Measurements from ENCODE around the gene MUC5AC. TPM values are rescaled to one million over a fixed set of nuclear protein-coding genes. Genes with fewer than 3 reads are reported as not detected.

Gene MUC5AC
- polyA plus RNA-seq, 1 donor from 2014 or later = not detected

DNA sequence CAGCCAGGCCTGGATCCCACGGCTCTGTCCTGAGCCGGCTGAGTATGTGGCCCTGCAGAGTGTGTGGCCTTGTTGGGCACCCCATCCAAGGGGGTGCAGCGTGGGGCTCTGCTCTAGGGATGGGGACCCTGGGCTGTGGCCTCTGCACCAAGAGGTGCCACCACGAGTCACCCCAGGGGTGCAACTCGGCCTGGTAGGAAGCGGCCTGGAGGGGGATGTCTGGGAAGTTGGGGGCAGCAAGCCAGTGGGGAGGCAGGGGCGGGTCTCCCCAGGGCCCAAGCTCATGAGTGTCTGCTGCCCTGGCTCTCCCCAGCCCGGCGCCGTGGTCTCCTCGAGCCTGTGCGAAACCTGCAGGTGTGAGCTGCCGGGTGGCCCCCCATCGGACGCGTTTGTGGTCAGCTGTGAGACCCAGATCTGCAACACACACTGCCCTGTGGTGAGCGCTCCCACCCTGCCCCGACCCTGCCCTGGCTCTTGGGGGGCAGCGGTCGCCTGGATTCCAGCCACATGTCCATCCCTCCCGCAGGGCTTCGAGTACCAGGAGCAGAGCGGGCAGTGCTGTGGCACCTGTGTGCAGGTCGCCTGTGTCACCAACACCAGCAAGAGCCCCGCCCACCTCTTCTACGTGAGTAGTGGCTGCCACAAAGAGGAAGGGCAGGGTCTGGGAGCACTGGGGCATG is 40.9 kb downstream of the MUC5AC start:
- no peak overlapping the region for H3K4me3 Mint-ChIP-seq

GRCh38 chr11:1199241-1199750 is 41.5 kb downstream of the MUC5AC start:
- H3K36me3 Mint-ChIP-seq = no peaks in the 10 kb centered on the region
- H3K9me3 Mint-ChIP-seq = no peaks in the 10 kb centered on the region
- H3K4me3 Mint-ChIP-seq = no peak overlapping the region
- H3K27ac Mint-ChIP-seq = no peak overlapping the region
- no peaks in the 10 kb centered on the region for H3K4me1 Mint-ChIP-seq
- H3K27me3 Mint-ChIP-seq = no peaks in the 10 kb centered on the region

More for the DNA sequence above, 40.9 kb downstream of the MUC5AC start:
- H3K36me3 Mint-ChIP-seq = no peaks in the 10 kb centered on the region
- H3K27me3 Mint-ChIP-seq = no peaks in the 10 kb centered on the region
- no peaks in the 10 kb centered on the region for H3K9me3 Mint-ChIP-seq
- H3K4me1 Mint-ChIP-seq = no peaks in the 10 kb centered on the region
- no peak overlapping the region for H3K27ac Mint-ChIP-seq

- no peaks in the 10 kb centered on the region for H3K27me3 Mint-ChIP-seq
- no peaks in the 10 kb centered on the region for H3K36me3 Mint-ChIP-seq
- H3K27ac Mint-ChIP-seq = no peak overlapping the region
- H3K9me3 Mint-ChIP-seq = no peaks in the 10 kb centered on the region
- no peak overlapping the region for H3K4me3 Mint-ChIP-seq
- H3K4me1 Mint-ChIP-seq = no peaks in the 10 kb centered on the region
These were observed 42.2 kb downstream of the MUC5AC start for GRCh38 chr11:1199751-1200610.

GRCh38 chr11:1200611-1201191 is 42.9 kb downstream of the MUC5AC start:
- Mint-ChIP-seq H3K4me1 (no peaks in the 10 kb centered on the region), H3K9me3 (no peaks in the 10 kb centered on the region), H3K27me3 (no peaks in the 10 kb centered on the region), H3K27ac (no peak overlapping the region), H3K36me3 (no peaks in the 10 kb centered on the region), H3K4me3 (no peak overlapping the region)

GRCh38 chr11:1201395-1202153 is 43.8 kb downstream of the MUC5AC start:
- H3K9me3 Mint-ChIP-seq = no peaks in the 10 kb centered on the region
- H3K27me3 Mint-ChIP-seq = no peaks in the 10 kb centered on the region
- no peak overlapping the region for H3K27ac Mint-ChIP-seq
- no peaks in the 10 kb centered on the region for H3K36me3 Mint-ChIP-seq
- no peaks in the 10 kb centered on the region for H3K4me1 Mint-ChIP-seq
- no peak overlapping the region for H3K4me3 Mint-ChIP-seq

- Mint-ChIP-seq H3K9me3 (no peaks in the 10 kb centered on the region), H3K36me3 (no peaks in the 10 kb centered on the region), H3K27ac (no peak overlapping the region), H3K27me3 (no peaks in the 10 kb centered on the region), H3K4me3 (no peak overlapping the region), H3K4me1 (no peaks in the 10 kb centered on the region)
These were observed 44.5 kb downstream of the MUC5AC start for GRCh38 chr11:1202154-1202775.

- Mint-ChIP-seq H3K4me3 (no peak overlapping the region), H3K27me3 (no peaks in the 10 kb centered on the region), H3K36me3 (no peaks in the 10 kb centered on the region), H3K4me1 (no peaks in the 10 kb centered on the region), H3K27ac (no peak overlapping the region), H3K9me3 (no peaks in the 10 kb centered on the region)
These were observed 45.2 kb downstream of the MUC5AC start for GRCh38 chr11:1202776-1203504.

GRCh38 chr11:1203505-1204271 is 45.9 kb downstream of the MUC5AC start:
- no peaks in the 10 kb centered on the region for H3K9me3 Mint-ChIP-seq

GRCh38 chr11:1204381-1205101 is 46.8 kb downstream of the MUC5AC start:
- Mint-ChIP-seq H3K27me3 (no peaks in the 10 kb centered on the region), H3K9me3 (no peaks in the 10 kb centered on the region), H3K4me1 (peaks cover 0 to 2% (median 0%) of the 10 kb centered on the region in 3 donors), H3K36me3 (no peaks in the 10 kb centered on the region), H3K27ac (no peak overlapping the region), H3K4me3 (no peak overlapping the region)

More at GRCh38 chr11:1203505-1204271, 45.9 kb downstream of the MUC5AC start:
- Mint-ChIP-seq H3K27me3 (no peaks in the 10 kb centered on the region), H3K4me1 (no peaks in the 10 kb centered on the region), H3K4me3 (no peak overlapping the region), H3K27ac (no peak overlapping the region), H3K36me3 (no peaks in the 10 kb centered on the region)

GRCh38 chr11:1205121-1205986 is 47.6 kb downstream of the MUC5AC start:
- Mint-ChIP-seq H3K36me3 (peaks cover 2% of the 10 kb centered on the region), H3K4me1 (peaks cover 0 to 2% (median 0%) of the 10 kb centered on the region in 3 donors), H3K27ac (no peak overlapping the region), H3K9me3 (peaks cover under 1 to 4% (median 2%) of the 10 kb centered on the region in 3 donors), H3K27me3 (no peaks in the 10 kb centered on the region), H3K4me3 (no peak overlapping the region)

GRCh38 chr11:1205987-1206331 is 48.2 kb downstream of the MUC5AC start:
- peaks cover 3% of the 10 kb centered on the region for H3K36me3 Mint-ChIP-seq
- H3K4me3 Mint-ChIP-seq = no peak overlapping the region
- H3K27me3 Mint-ChIP-seq = peaks cover 2% of the 10 kb centered on the region
- H3K4me1 Mint-ChIP-seq = peaks cover 0 to 2% (median 0%) of the 10 kb centered on the region in 3 donors
- no peak overlapping the region for H3K27ac Mint-ChIP-seq
- H3K9me3 Mint-ChIP-seq = peaks cover 2 to 6% (median 5%) of the 10 kb centered on the region in 3 donors

Measured in IgD-negative memory B cell (primary cell).